Neural progenitor cell (in vitro differentiated cells): Measurements from ENCODE around the gene CPNE8.

Experiments
- EZH2phosphoT487 ChIP-seq: fragments of 200-600 bp; sonication (generic); IDR thresholded peaks from 2 replicates; pipeline ENCODE4 v1.6.1; 2017; ENCODE audit warnings: antibody characterized with exemption
- TF ChIP-seq, protein P1 (sequence below): fragments of 200-600 bp; sonication (generic); IDR thresholded peaks from 2 replicates; pipeline ENCODE4 v1.5.1; 2017; ENCODE audit warnings: antibody characterized with exemption, mild to moderate bottlenecking

DNA sequence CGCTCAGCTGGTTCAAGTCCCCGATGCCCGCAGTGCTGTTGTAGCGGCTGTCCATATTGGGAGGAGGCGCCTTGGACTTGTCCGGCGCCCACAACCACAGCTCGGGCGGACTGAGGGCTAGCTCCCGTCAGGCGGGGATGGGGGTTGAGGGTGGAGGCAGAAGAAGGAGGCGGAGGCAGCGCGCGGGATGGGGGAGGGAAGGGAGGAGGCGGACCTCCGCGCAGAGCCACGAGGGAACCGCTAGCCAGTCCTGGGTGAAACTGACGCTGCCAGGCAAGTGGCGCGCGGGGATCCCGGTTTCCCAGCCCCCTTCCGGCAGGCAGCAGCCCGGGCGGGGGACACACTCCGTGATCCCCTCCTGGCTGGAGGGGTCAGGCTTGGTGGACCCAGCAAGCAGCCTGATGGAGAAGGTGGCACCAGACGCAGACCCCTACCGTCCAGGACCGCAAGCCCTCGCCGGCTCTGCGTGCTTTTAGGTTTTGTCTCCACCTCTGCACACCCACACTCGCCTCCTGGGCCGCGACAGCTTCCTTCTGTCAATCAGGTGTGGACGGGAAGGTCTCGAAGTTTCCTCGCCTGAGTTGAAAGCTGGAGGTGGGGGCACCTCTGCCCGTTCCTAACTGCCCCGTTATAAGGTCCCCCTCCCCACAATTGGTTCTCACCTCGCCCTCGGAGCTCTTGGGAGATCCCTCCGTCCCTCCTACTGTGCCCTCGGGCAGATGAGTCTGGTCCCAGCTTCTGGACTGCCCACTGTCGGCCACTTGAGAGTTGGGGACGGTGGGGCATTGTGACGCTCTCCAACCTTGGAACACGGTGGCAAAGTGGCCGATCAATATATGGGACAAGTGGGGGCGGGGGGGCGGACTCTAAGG, at the start of gene CPNE8:
- TF ChIP-seq, protein P1, sequence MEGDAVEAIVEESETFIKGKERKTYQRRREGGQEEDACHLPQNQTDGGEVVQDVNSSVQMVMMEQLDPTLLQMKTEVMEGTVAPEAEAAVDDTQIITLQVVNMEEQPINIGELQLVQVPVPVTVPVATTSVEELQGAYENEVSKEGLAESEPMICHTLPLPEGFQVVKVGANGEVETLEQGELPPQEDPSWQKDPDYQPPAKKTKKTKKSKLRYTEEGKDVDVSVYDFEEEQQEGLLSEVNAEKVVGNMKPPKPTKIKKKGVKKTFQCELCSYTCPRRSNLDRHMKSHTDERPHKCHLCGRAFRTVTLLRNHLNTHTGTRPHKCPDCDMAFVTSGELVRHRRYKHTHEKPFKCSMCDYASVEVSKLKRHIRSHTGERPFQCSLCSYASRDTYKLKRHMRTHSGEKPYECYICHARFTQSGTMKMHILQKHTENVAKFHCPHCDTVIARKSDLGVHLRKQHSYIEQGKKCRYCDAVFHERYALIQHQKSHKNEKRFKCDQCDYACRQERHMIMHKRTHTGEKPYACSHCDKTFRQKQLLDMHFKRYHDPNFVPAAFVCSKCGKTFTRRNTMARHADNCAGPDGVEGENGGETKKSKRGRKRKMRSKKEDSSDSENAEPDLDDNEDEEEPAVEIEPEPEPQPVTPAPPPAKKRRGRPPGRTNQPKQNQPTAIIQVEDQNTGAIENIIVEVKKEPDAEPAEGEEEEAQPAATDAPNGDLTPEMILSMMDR = no peak
- no peak for TF ChIP-seq EZH2phosphoT487
